ENCODE measurements around the gene SCAF1.

Gene SCAF1

DNA sequence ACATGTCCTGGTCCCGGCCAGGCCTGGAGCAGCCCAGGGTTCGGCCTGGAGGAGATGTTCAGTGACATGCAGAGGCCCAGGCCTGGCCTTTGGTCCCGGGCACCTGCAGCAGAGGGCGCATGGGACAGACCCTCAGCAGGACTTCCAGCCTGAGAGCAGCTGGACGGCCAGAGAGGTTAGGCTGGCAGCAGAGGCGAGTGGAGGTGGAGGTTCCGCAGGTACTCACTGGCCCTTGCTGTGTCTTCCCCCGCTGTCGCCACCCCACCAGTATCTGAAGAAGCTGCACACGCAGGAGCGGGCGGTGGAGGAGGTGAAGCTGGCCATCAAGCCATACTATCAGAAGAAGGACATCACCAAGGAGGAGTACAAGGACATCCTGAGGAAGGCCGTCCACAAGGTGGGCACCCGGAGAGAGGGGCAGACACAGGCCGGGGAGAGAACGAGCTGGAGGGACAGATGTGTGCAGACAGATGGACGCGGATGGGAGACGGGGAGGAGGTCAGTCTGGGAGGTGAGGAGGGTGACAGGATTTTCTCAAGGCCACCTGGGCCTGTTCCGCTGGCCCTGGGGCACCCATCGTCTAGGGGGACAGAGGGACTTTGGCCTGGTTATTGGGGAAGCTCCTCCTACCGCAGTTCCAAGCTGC is 15.6 kb downstream of the SCAF1 start:
- no peak for DNase-seq (ENCODE audit: low read depth in 1 of 2, low spot score in 1 of 2)
- H3K27me3 ChIP-seq (ENCODE audit: insufficient read depth, poor library complexity, severe bottlenecking), result no peaks in the 10 kb centered on the region
- no peak overlapping the region for H3K27ac ChIP-seq (replicated peaks)
- TF ChIP-seq POLR2AphosphoS5 (IDR thresholded peaks at IDR 0.05; ENCODE audit: low read depth) (no peak), GABPA (IDR thresholded peaks at IDR 0.05; ENCODE audit: low read depth) (no peak), SPI1 (IDR thresholded peaks at IDR 0.05; ENCODE audit: borderline replicate concordance, low read depth) (no peak)
- TF ChIP-seq, protein P1, sequence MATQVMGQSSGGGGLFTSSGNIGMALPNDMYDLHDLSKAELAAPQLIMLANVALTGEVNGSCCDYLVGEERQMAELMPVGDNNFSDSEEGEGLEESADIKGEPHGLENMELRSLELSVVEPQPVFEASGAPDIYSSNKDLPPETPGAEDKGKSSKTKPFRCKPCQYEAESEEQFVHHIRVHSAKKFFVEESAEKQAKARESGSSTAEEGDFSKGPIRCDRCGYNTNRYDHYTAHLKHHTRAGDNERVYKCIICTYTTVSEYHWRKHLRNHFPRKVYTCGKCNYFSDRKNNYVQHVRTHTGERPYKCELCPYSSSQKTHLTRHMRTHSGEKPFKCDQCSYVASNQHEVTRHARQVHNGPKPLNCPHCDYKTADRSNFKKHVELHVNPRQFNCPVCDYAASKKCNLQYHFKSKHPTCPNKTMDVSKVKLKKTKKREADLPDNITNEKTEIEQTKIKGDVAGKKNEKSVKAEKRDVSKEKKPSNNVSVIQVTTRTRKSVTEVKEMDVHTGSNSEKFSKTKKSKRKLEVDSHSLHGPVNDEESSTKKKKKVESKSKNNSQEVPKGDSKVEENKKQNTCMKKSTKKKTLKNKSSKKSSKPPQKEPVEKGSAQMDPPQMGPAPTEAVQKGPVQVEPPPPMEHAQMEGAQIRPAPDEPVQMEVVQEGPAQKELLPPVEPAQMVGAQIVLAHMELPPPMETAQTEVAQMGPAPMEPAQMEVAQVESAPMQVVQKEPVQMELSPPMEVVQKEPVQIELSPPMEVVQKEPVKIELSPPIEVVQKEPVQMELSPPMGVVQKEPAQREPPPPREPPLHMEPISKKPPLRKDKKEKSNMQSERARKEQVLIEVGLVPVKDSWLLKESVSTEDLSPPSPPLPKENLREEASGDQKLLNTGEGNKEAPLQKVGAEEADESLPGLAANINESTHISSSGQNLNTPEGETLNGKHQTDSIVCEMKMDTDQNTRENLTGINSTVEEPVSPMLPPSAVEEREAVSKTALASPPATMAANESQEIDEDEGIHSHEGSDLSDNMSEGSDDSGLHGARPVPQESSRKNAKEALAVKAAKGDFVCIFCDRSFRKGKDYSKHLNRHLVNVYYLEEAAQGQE (IDR thresholded peaks at IDR 0.05; ENCODE audit: insufficient replicate concordance, low read depth), result no peak
- TF ChIP-seq, protein P2, sequence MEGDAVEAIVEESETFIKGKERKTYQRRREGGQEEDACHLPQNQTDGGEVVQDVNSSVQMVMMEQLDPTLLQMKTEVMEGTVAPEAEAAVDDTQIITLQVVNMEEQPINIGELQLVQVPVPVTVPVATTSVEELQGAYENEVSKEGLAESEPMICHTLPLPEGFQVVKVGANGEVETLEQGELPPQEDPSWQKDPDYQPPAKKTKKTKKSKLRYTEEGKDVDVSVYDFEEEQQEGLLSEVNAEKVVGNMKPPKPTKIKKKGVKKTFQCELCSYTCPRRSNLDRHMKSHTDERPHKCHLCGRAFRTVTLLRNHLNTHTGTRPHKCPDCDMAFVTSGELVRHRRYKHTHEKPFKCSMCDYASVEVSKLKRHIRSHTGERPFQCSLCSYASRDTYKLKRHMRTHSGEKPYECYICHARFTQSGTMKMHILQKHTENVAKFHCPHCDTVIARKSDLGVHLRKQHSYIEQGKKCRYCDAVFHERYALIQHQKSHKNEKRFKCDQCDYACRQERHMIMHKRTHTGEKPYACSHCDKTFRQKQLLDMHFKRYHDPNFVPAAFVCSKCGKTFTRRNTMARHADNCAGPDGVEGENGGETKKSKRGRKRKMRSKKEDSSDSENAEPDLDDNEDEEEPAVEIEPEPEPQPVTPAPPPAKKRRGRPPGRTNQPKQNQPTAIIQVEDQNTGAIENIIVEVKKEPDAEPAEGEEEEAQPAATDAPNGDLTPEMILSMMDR (IDR thresholded peaks at IDR 0.05; ENCODE audit: insufficient read depth, low read length), result no peak
- no peak overlapping the region for H3K4me3 ChIP-seq (replicated peaks; ENCODE audit: insufficient read depth, low read length)

DNA sequence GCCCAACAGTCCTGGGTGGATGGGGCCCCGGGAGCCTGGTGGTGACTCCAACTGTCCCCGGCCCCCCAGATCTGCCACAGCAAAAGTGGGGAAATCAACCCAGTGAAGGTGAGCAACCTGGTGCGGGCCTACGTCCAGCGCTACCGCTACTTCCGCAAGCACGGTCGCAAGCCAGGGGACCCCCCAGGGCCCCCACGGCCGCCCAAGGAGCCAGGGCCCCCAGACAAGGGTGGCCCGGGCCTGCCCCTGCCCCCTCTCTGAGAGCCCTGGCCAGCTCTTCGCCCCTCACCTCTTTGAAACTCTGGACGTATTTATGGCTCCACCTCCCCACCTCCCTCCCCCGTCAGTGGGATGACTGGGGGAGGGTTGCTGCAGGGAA is 16.1 kb downstream of the SCAF1 start:
- TF ChIP-seq SPI1 (IDR thresholded peaks at IDR 0.05; ENCODE audit: borderline replicate concordance, low read depth), result no peak
- TF ChIP-seq, protein P1 (IDR thresholded peaks at IDR 0.05; ENCODE audit: insufficient replicate concordance, low read depth), result no peak
- Histone ChIP-seq H3K27me3 (ENCODE audit: insufficient read depth, poor library complexity, severe bottlenecking) (no peaks in the 10 kb centered on the region), H3K4me3 (replicated peaks; ENCODE audit: insufficient read depth, low read length) (no peak overlapping the region), H3K27ac (replicated peaks) (no peak overlapping the region)
- DNase-seq (ENCODE audit: low read depth in 1 of 2, low spot score in 1 of 2), result no peak

DNA sequence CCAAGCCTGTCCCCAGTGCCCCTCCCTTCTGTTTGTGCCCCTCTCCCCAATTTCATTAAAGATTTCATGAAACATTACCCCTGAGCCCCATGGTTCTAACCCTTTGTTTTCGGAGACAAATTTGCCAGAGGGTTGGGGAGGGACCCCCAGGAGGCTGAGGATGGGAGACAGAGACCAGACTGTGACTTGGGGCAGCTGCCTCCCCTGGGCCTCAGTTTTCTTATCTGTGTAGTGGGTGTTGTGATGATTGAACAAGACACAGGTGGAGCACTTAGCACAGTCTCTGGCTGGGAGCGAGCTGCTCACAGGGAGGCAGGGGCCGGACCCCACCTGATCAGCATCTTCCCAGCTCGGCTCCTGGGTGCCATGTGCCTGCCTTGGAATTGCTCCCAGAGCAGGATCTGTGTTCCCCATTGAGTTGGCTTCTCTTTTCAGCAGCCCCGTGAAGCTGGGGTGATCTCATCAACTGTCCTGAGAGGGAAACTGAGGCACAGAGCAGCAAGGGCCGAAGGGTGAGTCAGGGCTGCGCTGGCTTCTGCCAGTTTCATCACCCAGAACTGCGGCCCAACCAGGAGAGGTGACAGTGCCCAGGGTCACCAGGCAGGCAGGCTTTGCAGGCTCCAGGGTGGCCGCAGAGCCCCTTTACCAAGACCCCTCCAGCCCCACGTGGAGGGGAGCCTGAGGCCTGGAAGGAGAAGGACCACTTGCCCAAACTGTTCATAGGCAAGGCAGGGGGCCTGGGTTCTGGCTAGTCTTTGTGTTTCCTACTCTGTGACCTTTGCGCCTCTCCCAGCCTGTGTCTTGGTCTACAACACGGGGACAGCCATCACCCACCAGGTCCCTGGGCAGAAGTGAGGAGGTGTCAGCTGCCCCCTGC is 16.8 kb downstream of the SCAF1 start:
- Histone ChIP-seq H3K27ac (replicated peaks) (no peak overlapping the region), H3K4me3 (replicated peaks; ENCODE audit: insufficient read depth, low read length) (no peak overlapping the region)
- no peak for DNase-seq (ENCODE audit: low read depth in 1 of 2, low spot score in 1 of 2)

More for the DNA sequence above, 16.8 kb downstream of the SCAF1 start:
- TF ChIP-seq POLR2AphosphoS5 (IDR thresholded peaks at IDR 0.05; ENCODE audit: low read depth) (no peak), GABPA (IDR thresholded peaks at IDR 0.05; ENCODE audit: low read depth) (no peak), SPI1 (IDR thresholded peaks at IDR 0.05; ENCODE audit: borderline replicate concordance, low read depth) (no peak)
- TF ChIP-seq, protein P1 (IDR thresholded peaks at IDR 0.05; ENCODE audit: insufficient replicate concordance, low read depth), result no peak
- TF ChIP-seq, protein P2 (IDR thresholded peaks at IDR 0.05; ENCODE audit: insufficient read depth, low read length), result no peak
- H3K27me3 ChIP-seq (ENCODE audit: insufficient read depth, poor library complexity, severe bottlenecking), result no peaks in the 10 kb centered on the region
